CD14-positive monocyte (primary cell): ENCODE data around the gene CETP. TPM values are rescaled to one million over a fixed set of nuclear protein-coding genes. Genes with fewer than 3 reads are reported as not detected.

Experiments
- DNase-seq, 3 donors: peaks; one replicate each; pipeline ENCODE4 v3.0.0-alpha.2; 2011 to 2022
- H2AFZ ChIP-seq: 2 replicates; pipeline ENCODE4 v1.6.0; 2012; ENCODE audit warnings: mild to moderate bottlenecking, low read depth, low read length, inconsistent platforms; ENCODE audit not compliant: insufficient read depth, poor library complexity, severe bottlenecking
- H3K27ac ChIP-seq, 2 donors: 1 replicate in 1 of 2; 2 replicates in 1 of 2; pipeline ENCODE4 v1.5.1; 2012 to 2013; ENCODE audit warnings: low read length in 2 of 2, control low read depth in 1 of 2, inconsistent platforms in 1 of 2, low read depth in 1 of 2, mild to moderate bottlenecking in 1 of 2
- H3K27me3 ChIP-seq, 2 donors: one replicate each; pipeline versions ENCODE4 v1.6.0 to v1.6.1; 2011 to 2013; ENCODE audit warnings: low read length in 2 of 2; ENCODE audit not compliant: control insufficient read depth in 2 of 2, insufficient read depth in 2 of 2
- H3K36me3 ChIP-seq, 2 donors: replicated peaks in 1 of 2; 1 replicate in 1 of 2; 2 replicates in 1 of 2; pipeline versions ENCODE4 v1.5.1 to v1.6.1; 2012 to 2013; ENCODE audit warnings: low read length in 2 of 2, control low read depth in 1 of 2, inconsistent platforms in 1 of 2, mild to moderate bottlenecking in 1 of 2; ENCODE audit not compliant: insufficient read depth in 2 of 2, control insufficient read depth in 1 of 2
- H3K4me1 ChIP-seq, 2 donors: 1 replicate in 1 of 2; 2 replicates in 1 of 2; pipeline versions ENCODE4 v1.5.1 to v1.6.1; 2012 to 2013; ENCODE audit warnings: low read length in 2 of 2, control low read depth in 1 of 2, inconsistent platforms in 1 of 2, mild to moderate bottlenecking in 1 of 2, moderate library complexity in 1 of 2; ENCODE audit not compliant: insufficient read depth in 2 of 2, control insufficient read depth in 1 of 2
- H3K4me2 ChIP-seq: replicated peaks from 2 replicates; pipeline ENCODE3; 2012; ENCODE audit warnings: low read length, moderate library complexity, mild to moderate bottlenecking; ENCODE audit not compliant: poor library complexity, severe bottlenecking; ENCODE audit errors: extremely low read depth
- H3K4me3 ChIP-seq, 3 experiments: fragments of 200-600 bp in 1 of 3; sonication (generic) in 1 of 3; replicated peaks in 1 of 3; 1 replicate in 2 of 3; 2 replicates in 1 of 3; pipeline ENCODE4 v1.5.1; 2011 to 2013; ENCODE audit warnings: low read length in 3 of 3, mild to moderate bottlenecking in 3 of 3, control low read depth in 2 of 3, low read depth in 2 of 3, inconsistent platforms in 1 of 3, moderate library complexity in 1 of 3
- H3K79me2 ChIP-seq: 2 replicates; pipeline ENCODE4 v1.6.0; 2012; ENCODE audit warnings: mild to moderate bottlenecking, control low read depth, inconsistent platforms, low read length, moderate library complexity; ENCODE audit not compliant: insufficient read depth
- H3K9ac ChIP-seq: 2 replicates; pipeline ENCODE4 v1.6.0; 2017; ENCODE audit warnings: low read length, mild to moderate bottlenecking; ENCODE audit not compliant: insufficient read depth, poor library complexity, severe bottlenecking
- H3K9me3 ChIP-seq, 2 donors: replicated peaks in 1 of 2; 1 replicate in 1 of 2; 2 replicates in 1 of 2; pipeline versions ENCODE4 v1.5.1 to v1.6.1; 2012 to 2013; ENCODE audit warnings: low read length in 2 of 2, control low read depth in 1 of 2; ENCODE audit not compliant: control insufficient read depth in 1 of 2, insufficient read depth in 1 of 2
- H4K20me1 ChIP-seq: 2 replicates; pipeline ENCODE4 v1.6.0; 2012; ENCODE audit warnings: mild to moderate bottlenecking, low read length, control low read depth, moderate library complexity; ENCODE audit not compliant: insufficient read depth
- H3K27ac Mint-ChIP-seq, 7 donors: one replicate each; pipeline ENCODE4 v1.8.0; 2020; ENCODE audit warnings: mild to moderate bottlenecking in 7 of 7, mixed read lengths in 7 of 7, moderate library complexity in 6 of 7, inconsistent platforms in 2 of 7
- H3K27me3 Mint-ChIP-seq, 3 donors: one replicate each; pipeline ENCODE4 v1.8.0; 2021 to 2022; ENCODE audit warnings: low read depth in 3 of 3, mild to moderate bottlenecking in 3 of 3, mixed read lengths in 3 of 3, moderate library complexity in 3 of 3, inconsistent platforms in 1 of 3
- H3K36me3 Mint-ChIP-seq, 2 donors: one replicate each; pipeline ENCODE4 v1.8.0; 2020; ENCODE audit warnings: mixed read lengths in 2 of 2, inconsistent platforms in 1 of 2, mild to moderate bottlenecking in 1 of 2
- H3K4me1 Mint-ChIP-seq: one replicate; pipeline ENCODE4 v1.8.0; 2020; ENCODE audit warnings: mild to moderate bottlenecking, mixed read lengths
- H3K4me3 Mint-ChIP-seq, 2 donors: one replicate each; pipeline ENCODE4 v1.8.0; 2020; ENCODE audit warnings: mild to moderate bottlenecking in 2 of 2, mixed read lengths in 2 of 2, moderate library complexity in 1 of 2
- H3K9me3 Mint-ChIP-seq, 7 donors: one replicate each; pipeline ENCODE4 v1.8.0; 2020 to 2022; ENCODE audit warnings: mixed read lengths in 7 of 7, mild to moderate bottlenecking in 6 of 7, moderate library complexity in 6 of 7, inconsistent platforms in 2 of 7
- CTCF ChIP-seq: fragments of 200-600 bp; IDR thresholded peaks from one replicate; pipeline ENCODE4 v1.8.0; 2022; ENCODE audit warnings: antibody characterized with exemption, mild to moderate bottlenecking
- WGBS: methylation state at CpG from one replicate; pipeline ENCODE4 v1.1.5; 2013; ENCODE audit warnings: missing lambda C conversion rate; ENCODE audit not compliant: insufficient coverage; 5-methylcytosine and 5-hydroxymethylcytosine counted together
- intact Hi-C, 2 donors: fragments of 100-400 bp; cut with micrococcal nuclease; formaldehyde crosslinking; loops; one replicate each; pipeline versions ENCODE4 v1.15.0 to v1.15.1; 2023
- polyA plus RNA-seq, 3 donors: library from polyadenylated mRNA; depleted of rRNA in 1 of 3; unstranded in 2 of 3; stranded (reverse) in 1 of 3; fragments of 300-500 nt in 2 of 3; fragments of >200 nt in 1 of 3; fragmentation: Illumina TruSeq in 2 of 3; gene quantifications; 1 replicate in 2 of 3; 2 replicates in 1 of 3; pipeline ENCODE4 v1.2.3, GENCODE V29; 2012 to 2021

CETP gene
- polyA plus RNA-seq, 3 donors: 0.61 to 2.1 (median 1.3) TPM

- no peak overlapping the region for H3K4me3 Mint-ChIP-seq
- no peak overlapping the region for H3K4me2 ChIP-seq
- H3K9ac ChIP-seq: no peak overlapping the region
- H3K9me3 Mint-ChIP-seq: peaks cover 0 to 2% (median 0%) of the 10 kb centered on the region in 7 donors
- no peak overlapping the region for H2AFZ ChIP-seq
- H3K4me1 ChIP-seq: peaks cover 62 to 63% of the 10 kb centered on the region in 2 donors
- peaks cover 3 to 10% of the 10 kb centered on the region in 2 donors for H3K36me3 Mint-ChIP-seq
- H3K27me3 Mint-ChIP-seq: peaks cover 4 to 14% (median 8%) of the 10 kb centered on the region in 3 donors
- TF ChIP-seq CTCF: no peak
- no peaks in the 10 kb centered on the region for H4K20me1 ChIP-seq
- no peak overlapping the region for H3K27ac ChIP-seq
- H3K79me2 ChIP-seq: no peaks in the 10 kb centered on the region
- no peak overlapping the region for H3K4me3 ChIP-seq
- H3K27me3 ChIP-seq: no peaks in the 10 kb centered on the region
- H3K27ac Mint-ChIP-seq: no peak overlapping the region
- no peaks in the 10 kb centered on the region for H3K36me3 ChIP-seq
- intact Hi-C loops: no loop called here
- H3K9me3 ChIP-seq: no peaks in the 10 kb centered on the region
- DNase-seq: no peak
- peaks cover 74% of the 10 kb centered on the region for H3K4me1 Mint-ChIP-seq
- WGBS: 94% methylated on average over 4 of the region's 7 CpGs
Observed at GRCh38 chr16:56914896-56915295, 46.9 kb upstream of the CETP start.

- Histone ChIP-seq H3K27ac (no peak overlapping the region), H3K27me3 (no peaks in the 10 kb centered on the region), H3K4me2 (no peak overlapping the region), H3K4me1 (peaks cover 56% of the 10 kb centered on the region in 2 donors), H3K4me3 (no peak overlapping the region), H3K79me2 (no peaks in the 10 kb centered on the region), H4K20me1 (no peaks in the 10 kb centered on the region), H3K9me3 (no peaks in the 10 kb centered on the region), H3K36me3 (no peaks in the 10 kb centered on the region), H2AFZ (no peak overlapping the region), H3K9ac (no peak overlapping the region)
- DNase-seq: no peak
- Mint-ChIP-seq H3K9me3 (peaks cover 0 to 2% (median 0%) of the 10 kb centered on the region in 7 donors), H3K27ac (peak overlapping the region in 3 of 7 donors; percentile 15 to 94 (median 43)), H3K4me3 (no peak overlapping the region), H3K27me3 (peaks cover 6 to 12% (median 8%) of the 10 kb centered on the region in 3 donors), H3K4me1 (peaks cover 71% of the 10 kb centered on the region), H3K36me3 (peaks cover 3 to 10% of the 10 kb centered on the region in 2 donors)
- 96% methylated on average over 8 of the region's 13 CpGs for WGBS
- intact Hi-C loops: no loop called here
- TF ChIP-seq CTCF: no peak
Observed at GRCh38 chr16:56915336-56916119, 46.2 kb upstream of the CETP start.
